Endodermal cell (in vitro differentiated cells): Measurements from ENCODE around the gene CYP11A1. TPM values are rescaled to one million over a fixed set of nuclear protein-coding genes. Genes with fewer than 3 reads are reported as not detected.

Experiments
- DNase-seq: peaks from one replicate; pipeline ENCODE4 v3.0.0-alpha.2; 2017
- H3K27ac ChIP-seq: 2 replicates; pipeline ENCODE4 v1.5.1; 2013; ENCODE audit warnings: mild to moderate bottlenecking, low read depth, low read length, moderate library complexity
- H3K27me3 ChIP-seq: 2 replicates; pipeline ENCODE4 v1.6.1; 2013; ENCODE audit warnings: mild to moderate bottlenecking, low read length, moderate library complexity; ENCODE audit not compliant: insufficient read depth, control insufficient read depth, poor library complexity, severe bottlenecking
- H3K36me3 ChIP-seq: 2 replicates; pipeline ENCODE4 v1.7.0; 2013; ENCODE audit warnings: mild to moderate bottlenecking, low read length, moderate library complexity; ENCODE audit not compliant: control insufficient read depth, insufficient read depth
- H3K4me1 ChIP-seq: one replicate; pipeline ENCODE4 v1.7.0; 2013; ENCODE audit warnings: low read length; ENCODE audit not compliant: control insufficient read depth, insufficient read depth
- H3K4me3 ChIP-seq: 2 replicates; pipeline ENCODE4 v1.5.1; 2013; ENCODE audit warnings: mild to moderate bottlenecking, low read length, moderate library complexity
- H3K9ac ChIP-seq: 2 replicates; pipeline ENCODE4 v1.6.1; 2013; ENCODE audit warnings: mild to moderate bottlenecking, low read length, moderate library complexity; ENCODE audit not compliant: poor library complexity, severe bottlenecking; ENCODE audit errors: extremely low read depth
- H3K9me3 ChIP-seq: 2 replicates; pipeline ENCODE4 v1.6.1; 2013; ENCODE audit warnings: mild to moderate bottlenecking, low read length, moderate library complexity; ENCODE audit not compliant: control insufficient read depth
- H3K27ac Mint-ChIP-seq: 2 replicates; pipeline ENCODE4 v1.8.0; 2020; ENCODE audit warnings: mixed read lengths
- H3K27me3 Mint-ChIP-seq: 2 replicates; pipeline ENCODE4 v1.8.0; 2021; ENCODE audit warnings: mild to moderate bottlenecking, mixed read lengths; ENCODE audit not compliant: insufficient read depth
- H3K36me3 Mint-ChIP-seq: 2 replicates; pipeline ENCODE4 v1.8.0; 2020; ENCODE audit warnings: low read depth, mixed read lengths
- H3K4me1 Mint-ChIP-seq: 2 replicates; pipeline ENCODE4 v1.8.0; 2020; ENCODE audit warnings: mixed read lengths
- H3K4me3 Mint-ChIP-seq: 2 replicates; pipeline ENCODE4 v1.8.0; 2020; ENCODE audit warnings: mild to moderate bottlenecking, moderate library complexity, mixed read lengths
- H3K9me3 Mint-ChIP-seq: 2 replicates; pipeline ENCODE4 v1.8.0; 2020; ENCODE audit warnings: mild to moderate bottlenecking, mixed read lengths
- WGBS, 2 experiments: methylation state at CpG; one replicate each; pipeline versions ENCODE4 v1.1.5 to v1.1.7; 2013; ENCODE audit warnings: missing lambda C conversion rate in 2 of 2, mixed read lengths in 1 of 2; ENCODE audit not compliant: insufficient coverage in 1 of 2, insufficient read length in 1 of 2; 5-methylcytosine and 5-hydroxymethylcytosine counted together
- total RNA-seq, 2 donors: library from RNA; stranded (reverse); fragmentation: NEBNext Ultra II Directional in 1 of 2; extraction: Animal tissue kit (Norgen Biotek cat#: 25700) in 1 of 2; gene quantifications; 2 replicates in 1 of 2; 3 replicates in 1 of 2; pipeline ENCODE4 v1.2.1, GENCODE V29; 2021
- TF ChIP-seq, protein P1 (sequence below): fragments of 200-600 bp; sonication (generic); conservative IDR thresholded peaks from 2 replicates; pipeline ENCODE4 v1.5.0; 2021; ENCODE audit warnings: antibody characterized with exemption, mild to moderate bottlenecking

Gene CYP11A1
- total RNA-seq, 2 donors from 2014 or later = 4.8 to 5.3 TPM

DNA sequence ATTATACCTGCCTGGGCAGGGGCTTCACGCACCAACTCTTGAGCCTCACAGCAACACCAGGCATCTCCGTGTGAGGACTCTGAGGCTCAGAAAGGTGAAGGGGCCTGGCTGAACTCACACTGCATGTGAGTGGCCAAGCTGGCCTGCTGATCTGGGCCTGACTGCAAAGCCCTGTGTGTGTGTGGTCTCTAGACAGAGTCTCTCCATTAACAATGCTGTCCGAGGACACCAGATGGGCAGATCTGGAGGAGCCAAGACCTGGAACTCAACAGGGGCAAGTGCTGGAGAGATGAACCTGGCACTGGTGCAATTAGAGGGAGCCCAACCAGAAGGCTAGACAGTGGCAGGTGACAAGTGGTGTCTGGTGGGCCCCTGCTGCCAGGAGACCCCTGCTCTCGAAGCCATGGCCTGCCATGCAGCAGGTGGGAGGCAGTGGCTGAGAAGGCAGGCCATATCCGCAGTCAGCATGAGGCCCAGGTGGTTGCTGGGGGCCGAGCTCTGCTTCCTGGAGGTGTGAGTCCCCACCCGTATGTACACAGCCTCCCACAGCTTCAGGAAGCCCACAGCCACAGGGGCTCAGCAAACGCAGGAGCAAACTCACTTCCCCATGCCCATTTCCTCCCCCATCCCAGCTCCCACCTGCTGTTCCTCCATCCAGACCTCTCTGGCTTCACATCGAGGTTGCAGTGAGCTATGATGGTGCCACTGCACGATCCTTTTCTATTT lies 39.0 kb downstream of the CYP11A1 start:
- Histone ChIP-seq H3K4me3 (no peak overlapping the region), H3K4me1 (peaks cover 7% of the 10 kb centered on the region), H3K27ac (no peak overlapping the region), H3K36me3 (no peaks in the 10 kb centered on the region), H3K27me3 (no peaks in the 10 kb centered on the region), H3K9me3 (no peaks in the 10 kb centered on the region), H3K9ac (no peak overlapping the region)
- Mint-ChIP-seq H3K4me1 (peaks cover 37% of the 10 kb centered on the region), H3K9me3 (no peaks in the 10 kb centered on the region), H3K27me3 (peaks cover 7% of the 10 kb centered on the region), H3K4me3 (no peak overlapping the region), H3K27ac (peak overlapping the region; percentile 64), H3K36me3 (no peaks in the 10 kb centered on the region)
- WGBS, 2 experiments = 51 to 74% methylated on average over 3 to 9 of the region's 10 CpGs
- TF ChIP-seq, protein P1, sequence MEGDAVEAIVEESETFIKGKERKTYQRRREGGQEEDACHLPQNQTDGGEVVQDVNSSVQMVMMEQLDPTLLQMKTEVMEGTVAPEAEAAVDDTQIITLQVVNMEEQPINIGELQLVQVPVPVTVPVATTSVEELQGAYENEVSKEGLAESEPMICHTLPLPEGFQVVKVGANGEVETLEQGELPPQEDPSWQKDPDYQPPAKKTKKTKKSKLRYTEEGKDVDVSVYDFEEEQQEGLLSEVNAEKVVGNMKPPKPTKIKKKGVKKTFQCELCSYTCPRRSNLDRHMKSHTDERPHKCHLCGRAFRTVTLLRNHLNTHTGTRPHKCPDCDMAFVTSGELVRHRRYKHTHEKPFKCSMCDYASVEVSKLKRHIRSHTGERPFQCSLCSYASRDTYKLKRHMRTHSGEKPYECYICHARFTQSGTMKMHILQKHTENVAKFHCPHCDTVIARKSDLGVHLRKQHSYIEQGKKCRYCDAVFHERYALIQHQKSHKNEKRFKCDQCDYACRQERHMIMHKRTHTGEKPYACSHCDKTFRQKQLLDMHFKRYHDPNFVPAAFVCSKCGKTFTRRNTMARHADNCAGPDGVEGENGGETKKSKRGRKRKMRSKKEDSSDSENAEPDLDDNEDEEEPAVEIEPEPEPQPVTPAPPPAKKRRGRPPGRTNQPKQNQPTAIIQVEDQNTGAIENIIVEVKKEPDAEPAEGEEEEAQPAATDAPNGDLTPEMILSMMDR = no peak
- DNase-seq = no peak

DNA sequence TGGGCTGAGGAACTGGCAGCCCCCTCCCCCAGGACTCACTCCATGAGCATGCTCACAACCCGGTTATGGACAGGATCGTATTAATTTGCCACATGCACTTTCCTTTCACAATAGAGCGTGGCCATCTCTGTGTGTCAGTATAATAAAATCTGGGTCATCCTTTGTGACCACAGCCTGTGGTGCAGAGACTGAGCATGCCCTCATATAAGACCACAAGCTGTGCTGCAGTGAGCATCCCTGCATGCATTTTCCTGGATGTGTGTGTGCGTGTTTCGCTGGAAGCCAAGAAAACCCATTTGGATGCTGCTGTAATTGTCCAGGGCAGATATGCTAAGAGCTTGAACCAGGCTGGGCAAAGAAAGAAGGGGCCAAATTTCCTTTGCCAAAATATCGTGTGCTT lies 39.7 kb downstream of the CYP11A1 start:
- Histone ChIP-seq H3K36me3 (no peaks in the 10 kb centered on the region), H3K4me3 (no peak overlapping the region), H3K27me3 (no peaks in the 10 kb centered on the region), H3K9me3 (no peaks in the 10 kb centered on the region), H3K27ac (no peak overlapping the region), H3K9ac (no peak overlapping the region), H3K4me1 (peaks cover 7% of the 10 kb centered on the region)
- Mint-ChIP-seq H3K9me3 (no peaks in the 10 kb centered on the region), H3K27ac (no peak overlapping the region), H3K36me3 (no peaks in the 10 kb centered on the region), H3K27me3 (peaks cover 7% of the 10 kb centered on the region), H3K4me3 (no peak overlapping the region), H3K4me1 (peaks cover 37% of the 10 kb centered on the region)
- no peak for DNase-seq
- TF ChIP-seq, protein P1 = no peak
- 90 to 92% methylated on average over 6 of the region's 6 CpGs for WGBS, 2 experiments

DNA sequence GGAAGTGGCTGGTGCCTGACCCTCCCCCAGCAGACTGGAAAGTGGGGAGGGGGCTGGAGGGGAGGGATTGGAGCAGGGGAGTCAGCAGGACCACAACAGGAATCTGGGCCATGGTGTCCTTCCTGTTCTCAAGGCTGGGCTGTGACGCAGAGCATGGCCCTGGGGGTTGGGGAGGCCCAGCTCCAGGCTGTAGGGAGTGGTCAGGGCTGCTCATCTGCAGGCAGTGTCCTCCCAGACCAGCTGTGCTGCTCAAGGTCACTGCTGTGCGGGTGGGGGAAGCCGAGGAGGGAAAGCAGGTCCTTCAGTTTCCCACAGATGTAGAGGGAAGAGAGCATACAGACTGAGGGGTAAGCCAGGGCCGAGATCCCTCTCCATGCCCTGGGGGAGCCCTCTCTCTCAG lies 40.7 kb downstream of the CYP11A1 start:
- no peak for DNase-seq

More for the DNA sequence above, 40.7 kb downstream of the CYP11A1 start:
- H3K27me3 ChIP-seq = no peaks in the 10 kb centered on the region
- H3K36me3 ChIP-seq = no peaks in the 10 kb centered on the region
- no peaks in the 10 kb centered on the region for H3K9me3 ChIP-seq
- Mint-ChIP-seq H3K27ac (no peak overlapping the region), H3K27me3 (peaks cover 7% of the 10 kb centered on the region), H3K36me3 (no peaks in the 10 kb centered on the region), H3K4me1 (peaks cover 33% of the 10 kb centered on the region), H3K4me3 (no peak overlapping the region), H3K9me3 (no peaks in the 10 kb centered on the region)
- TF ChIP-seq, protein P1 = no peak
- 74% methylated on average over 4 of the region's 4 CpGs; no CpG with 5 or more reads in 1 of the 2 experiments for WGBS, 2 experiments
- H3K4me1 ChIP-seq = peaks cover 7% of the 10 kb centered on the region
- no peak overlapping the region for H3K4me3 ChIP-seq
- no peak overlapping the region for H3K27ac ChIP-seq
- H3K9ac ChIP-seq = no peak overlapping the region
